Panc1 (cell line): ENCODE data around the gene TAPBPL. TPM values are rescaled to one million over a fixed set of nuclear protein-coding genes. Genes with fewer than 3 reads are reported as not detected.
"Not testable (repeated sequence)": the region's sequence is repeated elsewhere in the genome, so short reads cannot be mapped to it uniquely, and the experiment has no call there.

Experiments used
- ATAC-seq: fragments of 200-7000 bp; cut with Tn5 transposase; 2 replicates; pipeline ENCODE4 v1.9.1; 2020; ENCODE audit warnings: mild to moderate bottlenecking, moderate library complexity
- BruUV-seq: library from RNA; stranded (reverse); fragments of 400-500 nt; replicated peaks from 2 replicates; lab custom pipeline; 2021; lab: Mats Ljungman, UMichigan
- CTCF ChIA-PET: fragments of 300-600 bp; sonication (Branson Sonifier 250); formaldehyde crosslinking; loops from one replicate; lab custom pipeline; 2022; ENCODE audit warnings: antibody characterized with exemption; lab: Charles Lee
- POLR2A ChIA-PET: fragments of 300-600 bp; sonication (Branson Sonifier 250); formaldehyde crosslinking; loops from one replicate; lab custom pipeline; 2022; ENCODE audit warnings: antibody characterized with exemption; lab: Charles Lee
- DNase-seq: peaks from one replicate; pipeline ENCODE4 v3.0.0-alpha.2; 2010; ENCODE audit warnings: low read depth, low spot score
- H3K27ac ChIP-seq: 2 replicates; pipeline ENCODE4 v1.5.1; 2011; ENCODE audit warnings: mild to moderate bottlenecking, low read length, inconsistent platforms
- H3K27me3 ChIP-seq: fragments of 200-500 bp; sonication (Bioruptor generic); 2 replicates; pipeline ENCODE4 v1.6.0; 2014; ENCODE audit warnings: low read length, inconsistent platforms; ENCODE audit not compliant: control insufficient read depth, insufficient read depth
- H3K36me3 ChIP-seq: fragments of 200-500 bp; sonication (Bioruptor generic); 2 replicates; pipeline ENCODE4 v1.5.1; 2014; ENCODE audit warnings: inconsistent platforms, mild to moderate bottlenecking, low read length, moderate library complexity; ENCODE audit not compliant: control insufficient read depth, insufficient read depth
- H3K4me1 ChIP-seq: 2 replicates; pipeline ENCODE4 v1.5.1; 2011; ENCODE audit warnings: inconsistent platforms, mild to moderate bottlenecking, low read length, moderate library complexity; ENCODE audit not compliant: control insufficient read depth, insufficient read depth
- H3K4me3 ChIP-seq, 2 experiments: 2 replicates each; pipeline ENCODE4 v1.5.1; 2011 to 2012; ENCODE audit warnings: low read depth in 2 of 2, low read length in 2 of 2, mild to moderate bottlenecking in 2 of 2, inconsistent platforms in 1 of 2, moderate library complexity in 1 of 2
- H3K9me3 ChIP-seq: fragments of 200-500 bp; sonication (Bioruptor generic); 2 replicates; pipeline ENCODE4 v1.5.1; 2014; ENCODE audit warnings: low read depth, mild to moderate bottlenecking, inconsistent platforms, low read length, moderate library complexity; ENCODE audit not compliant: control insufficient read depth, insufficient read depth
- POLR2AphosphoS5 ChIP-seq: IDR thresholded peaks from 2 replicates; pipeline ENCODE4 v1.6.1; 2012; ENCODE audit warnings: mild to moderate bottlenecking, low read depth, low read length, moderate library complexity
- SIN3A ChIP-seq: IDR thresholded peaks from 2 replicates; pipeline ENCODE4 v1.6.1; 2012; ENCODE audit warnings: low read depth, mild to moderate bottlenecking, low read length, moderate library complexity, borderline replicate concordance; ENCODE audit not compliant: insufficient read depth
- TCF7L2 ChIP-seq: IDR thresholded peaks from 2 replicates; pipeline ENCODE4 v1.6.1; 2011; ENCODE audit warnings: mild to moderate bottlenecking, low read depth, low read length, inconsistent platforms
- in situ Hi-C: cut with HindIII; loops from 2 replicates; pipeline ENCODE4 v1.10.0; 2016; ENCODE audit warnings: low sequenced_read_pairs, low pct_unique_long_range_greater_than_20kb
- intact Hi-C: fragments of 100-400 bp; cut with micrococcal nuclease; formaldehyde crosslinking; loops from one replicate; pipeline ENCODE4 v1.10.0; 2022; ENCODE audit not compliant: unreplicated experiment
- total RNA-seq: library from RNA; stranded (reverse); gene quantifications from one replicate; pipeline ENCODE4 v1.2.1, GENCODE V29; 2021; ENCODE audit not compliant: unreplicated experiment
- TF ChIP-seq, protein P1 (sequence below): fragments of 450-650 bp; IDR thresholded peaks from 2 replicates; pipeline ENCODE4 v1.5.1; 2017; ENCODE audit warnings: mild to moderate bottlenecking
- TF ChIP-seq, protein P2 (sequence below), 2 experiments: IDR thresholded peaks; 2 replicates each; pipeline ENCODE4 v1.6.1; 2011 to 2012; ENCODE audit warnings: low read depth in 2 of 2, control low read depth in 1 of 2, low read length in 1 of 2, mild to moderate bottlenecking in 1 of 2, moderate library complexity in 1 of 2; ENCODE audit not compliant: insufficient read depth in 1 of 2

Gene TAPBPL
- total RNA-seq, 1 experiment from 2014 or later: 7.8 TPM

DNA sequence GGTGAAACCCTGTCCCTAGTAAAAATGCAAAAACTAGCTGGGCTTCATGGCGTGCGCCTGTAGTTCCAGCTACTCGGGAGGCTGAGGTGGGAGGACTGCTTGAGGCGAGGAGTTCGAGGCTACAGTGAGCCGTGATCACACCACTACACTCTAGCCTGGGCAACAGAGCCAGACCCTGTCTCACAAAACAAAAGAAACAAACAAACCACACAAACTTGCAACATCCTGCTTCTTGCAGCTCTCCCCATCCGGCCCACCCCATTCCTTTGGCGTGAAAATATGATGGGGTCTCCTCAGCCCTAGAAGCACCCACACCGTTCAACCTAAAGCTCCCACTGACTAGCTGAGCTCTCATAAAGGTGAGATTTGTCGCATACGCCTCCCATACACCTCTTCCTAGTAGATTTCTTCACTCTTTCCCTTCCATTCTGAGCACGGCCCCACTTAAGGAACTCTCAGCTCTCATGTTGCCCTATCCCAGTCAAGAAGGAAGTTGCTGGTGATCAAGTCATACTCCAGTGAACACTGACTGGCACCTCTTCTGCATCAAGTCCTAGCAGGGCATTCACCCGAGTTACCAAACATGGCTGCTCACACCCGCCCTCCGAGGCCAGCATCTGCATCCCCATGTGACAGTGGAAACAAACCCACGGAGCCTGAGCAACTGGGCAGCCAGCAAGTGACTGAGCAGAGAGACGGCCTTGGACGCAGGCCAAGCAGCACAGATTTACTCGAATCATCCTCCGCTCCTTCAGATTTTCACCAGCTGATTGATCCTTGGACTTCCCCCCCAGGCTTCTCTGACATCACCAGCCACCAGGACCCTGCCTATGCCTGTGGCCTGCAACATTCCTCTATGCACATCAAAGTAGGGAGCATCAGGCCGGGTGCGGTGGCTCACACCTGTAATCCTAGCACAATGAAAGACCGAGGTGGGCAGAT is 26.0 kb upstream of the TAPBPL start:
- CTCF ChIA-PET: no interaction called here
- in situ Hi-C loops (no loop called here), intact Hi-C loops (no loop called here)
- no peak overlapping the region for H3K27ac ChIP-seq
- no peak for ATAC-seq
- BruUV-seq: no TSS peak
- no peaks in the 10 kb centered on the region for H3K27me3 ChIP-seq
- no peak for DNase-seq
- TF ChIP-seq POLR2AphosphoS5: no peak
- no peak for TF ChIP-seq SIN3A
- TF ChIP-seq, protein P1, sequence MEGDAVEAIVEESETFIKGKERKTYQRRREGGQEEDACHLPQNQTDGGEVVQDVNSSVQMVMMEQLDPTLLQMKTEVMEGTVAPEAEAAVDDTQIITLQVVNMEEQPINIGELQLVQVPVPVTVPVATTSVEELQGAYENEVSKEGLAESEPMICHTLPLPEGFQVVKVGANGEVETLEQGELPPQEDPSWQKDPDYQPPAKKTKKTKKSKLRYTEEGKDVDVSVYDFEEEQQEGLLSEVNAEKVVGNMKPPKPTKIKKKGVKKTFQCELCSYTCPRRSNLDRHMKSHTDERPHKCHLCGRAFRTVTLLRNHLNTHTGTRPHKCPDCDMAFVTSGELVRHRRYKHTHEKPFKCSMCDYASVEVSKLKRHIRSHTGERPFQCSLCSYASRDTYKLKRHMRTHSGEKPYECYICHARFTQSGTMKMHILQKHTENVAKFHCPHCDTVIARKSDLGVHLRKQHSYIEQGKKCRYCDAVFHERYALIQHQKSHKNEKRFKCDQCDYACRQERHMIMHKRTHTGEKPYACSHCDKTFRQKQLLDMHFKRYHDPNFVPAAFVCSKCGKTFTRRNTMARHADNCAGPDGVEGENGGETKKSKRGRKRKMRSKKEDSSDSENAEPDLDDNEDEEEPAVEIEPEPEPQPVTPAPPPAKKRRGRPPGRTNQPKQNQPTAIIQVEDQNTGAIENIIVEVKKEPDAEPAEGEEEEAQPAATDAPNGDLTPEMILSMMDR: no peak
- TF ChIP-seq, protein P2, sequence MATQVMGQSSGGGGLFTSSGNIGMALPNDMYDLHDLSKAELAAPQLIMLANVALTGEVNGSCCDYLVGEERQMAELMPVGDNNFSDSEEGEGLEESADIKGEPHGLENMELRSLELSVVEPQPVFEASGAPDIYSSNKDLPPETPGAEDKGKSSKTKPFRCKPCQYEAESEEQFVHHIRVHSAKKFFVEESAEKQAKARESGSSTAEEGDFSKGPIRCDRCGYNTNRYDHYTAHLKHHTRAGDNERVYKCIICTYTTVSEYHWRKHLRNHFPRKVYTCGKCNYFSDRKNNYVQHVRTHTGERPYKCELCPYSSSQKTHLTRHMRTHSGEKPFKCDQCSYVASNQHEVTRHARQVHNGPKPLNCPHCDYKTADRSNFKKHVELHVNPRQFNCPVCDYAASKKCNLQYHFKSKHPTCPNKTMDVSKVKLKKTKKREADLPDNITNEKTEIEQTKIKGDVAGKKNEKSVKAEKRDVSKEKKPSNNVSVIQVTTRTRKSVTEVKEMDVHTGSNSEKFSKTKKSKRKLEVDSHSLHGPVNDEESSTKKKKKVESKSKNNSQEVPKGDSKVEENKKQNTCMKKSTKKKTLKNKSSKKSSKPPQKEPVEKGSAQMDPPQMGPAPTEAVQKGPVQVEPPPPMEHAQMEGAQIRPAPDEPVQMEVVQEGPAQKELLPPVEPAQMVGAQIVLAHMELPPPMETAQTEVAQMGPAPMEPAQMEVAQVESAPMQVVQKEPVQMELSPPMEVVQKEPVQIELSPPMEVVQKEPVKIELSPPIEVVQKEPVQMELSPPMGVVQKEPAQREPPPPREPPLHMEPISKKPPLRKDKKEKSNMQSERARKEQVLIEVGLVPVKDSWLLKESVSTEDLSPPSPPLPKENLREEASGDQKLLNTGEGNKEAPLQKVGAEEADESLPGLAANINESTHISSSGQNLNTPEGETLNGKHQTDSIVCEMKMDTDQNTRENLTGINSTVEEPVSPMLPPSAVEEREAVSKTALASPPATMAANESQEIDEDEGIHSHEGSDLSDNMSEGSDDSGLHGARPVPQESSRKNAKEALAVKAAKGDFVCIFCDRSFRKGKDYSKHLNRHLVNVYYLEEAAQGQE (IDR thresholded peaks at IDR 0.05; ENCODE audit: insufficient read depth in 1 of 2, low read depth in 2 of 2, low read length in 1 of 2): no peak
- no peak for TF ChIP-seq TCF7L2
- POLR2A ChIA-PET: no interaction called here
- H3K36me3 ChIP-seq: no peaks in the 10 kb centered on the region
- no peaks in the 10 kb centered on the region for H3K9me3 ChIP-seq
- no peak overlapping the region for H3K4me3 ChIP-seq
- H3K4me1 ChIP-seq: peaks cover 6% of the 10 kb centered on the region

DNA sequence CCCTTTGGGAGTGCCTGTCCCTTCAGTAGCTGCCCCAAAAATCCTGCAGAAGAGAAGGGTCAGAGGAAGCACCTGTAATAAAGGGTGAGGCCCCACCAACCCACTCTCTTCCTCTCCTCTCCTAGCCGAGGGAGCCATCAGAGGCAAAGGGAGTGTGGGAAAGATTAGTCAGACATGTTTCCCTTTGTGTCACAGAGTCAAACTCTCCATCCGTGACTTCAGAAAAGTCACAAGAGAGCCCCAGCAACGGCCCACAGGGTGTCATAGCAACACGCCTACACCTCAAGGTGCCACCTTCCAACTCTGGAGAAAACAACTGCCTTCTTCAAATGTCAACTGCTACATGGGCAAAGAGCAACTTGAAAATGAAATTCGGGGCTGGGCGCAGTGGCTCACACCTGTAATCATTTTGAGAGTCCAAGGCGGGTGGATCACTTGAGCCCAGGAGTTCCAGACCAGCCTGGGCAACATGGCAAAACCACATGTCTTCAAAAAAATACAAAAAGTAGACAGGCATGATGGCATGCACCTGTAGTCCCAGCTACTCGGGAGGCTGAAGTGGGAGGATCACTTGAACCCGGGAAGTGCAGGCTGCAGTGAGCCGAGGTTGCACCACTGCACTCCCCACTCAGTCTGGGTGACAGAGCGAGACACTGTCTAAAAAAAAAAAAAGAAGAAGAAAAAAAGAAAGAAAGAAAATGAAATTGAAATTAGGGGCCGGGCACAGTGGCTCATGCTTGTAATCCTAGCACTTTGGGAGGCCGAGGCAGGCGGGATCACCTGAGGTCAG is 24.8 kb upstream of the TAPBPL start:
- H3K4me1 ChIP-seq: peaks cover 9% of the 10 kb centered on the region
- H3K27ac ChIP-seq: no peak overlapping the region
- DNase-seq: no peak
- ChIA-PET CTCF (no interaction called here), POLR2A (no interaction called here)
- H3K4me3 ChIP-seq: no peak overlapping the region
- no peaks in the 10 kb centered on the region for H3K27me3 ChIP-seq
- TF ChIP-seq POLR2AphosphoS5 (no peak), SIN3A (no peak), TCF7L2 (no peak)
- TF ChIP-seq, protein P1: no peak
- TF ChIP-seq, protein P2 (IDR thresholded peaks at IDR 0.05; ENCODE audit: insufficient read depth in 1 of 2, low read depth in 2 of 2, low read length in 1 of 2): no peak
- H3K9me3 ChIP-seq: no peaks in the 10 kb centered on the region
- in situ Hi-C loops: no loop called here
- H3K36me3 ChIP-seq: no peaks in the 10 kb centered on the region
- intact Hi-C loops: no loop called here
- BruUV-seq: no TSS peak
- no peak for ATAC-seq

DNA sequence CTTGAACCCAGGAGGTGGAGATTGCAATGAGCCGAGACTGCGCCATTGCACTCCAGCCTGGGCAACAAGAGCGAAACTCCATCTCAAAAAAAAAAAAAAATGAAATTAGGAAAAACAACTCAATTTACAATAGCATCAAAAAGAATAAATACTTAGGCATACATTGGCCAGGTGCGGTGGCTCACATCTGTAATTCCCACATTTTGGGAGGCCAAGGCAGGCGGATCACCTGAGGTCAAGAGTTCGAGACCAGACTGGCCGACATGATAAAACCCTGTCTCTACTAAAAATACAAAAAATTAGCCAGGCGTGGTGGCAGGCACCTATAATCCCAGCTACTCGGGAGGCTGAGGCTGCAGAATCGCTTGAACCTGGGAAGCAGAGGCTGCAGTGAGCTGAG is 24.0 kb upstream of the TAPBPL start:
- intact Hi-C loops, H3K27me3 ChIP-seq, ATAC-seq, H3K4me3 ChIP-seq, POLR2A ChIA-PET, BruUV-seq, H3K4me1 ChIP-seq, H3K36me3 ChIP-seq, H3K9me3 ChIP-seq, in situ Hi-C loops, DNase-seq, H3K27ac ChIP-seq: not testable (repeated sequence)
- CTCF ChIA-PET: interaction anchor here (0.5 to 0.6 kb wide), 2 partner anchors 14 to 1265 kb away, joined by 5 to 9 read pairs; no protein-coding TSS in a partner anchor
